GM13976 (cell line): Measurements from ENCODE around the gene CDC37L1.

Experiments
- DNase-seq: peaks from one replicate; pipeline ENCODE4 v3.0.0; 2012; ENCODE audit warnings: low spot score
- CTCF ChIP-seq: IDR thresholded peaks from 2 replicates; pipeline ENCODE4 v1.5.1; 2012; ENCODE audit warnings: borderline replicate concordance, mild to moderate bottlenecking; ENCODE audit not compliant: insufficient read depth; ENCODE audit errors: extremely low read depth, missing control alignments, control extremely low read depth
- in situ Hi-C: fragments of 300-500 bp; cut with MboI; formaldehyde crosslinking; loops from one replicate; pipeline ENCODE4 v1.12.0; 2022; ENCODE audit warnings: low sequenced_read_pairs, mixed read lengths, inconsistent platforms; ENCODE audit not compliant: unreplicated experiment

CDC37L1 gene

GRCh38 chr9:4662108-4662988 lies 17.0 kb upstream of the CDC37L1 start, which contains the start of gene PLPP6:
Gene PLPP6 (plus strand): TSS chr9:4662294. CDS start chr9:4662376, 82 bp downstream.
- DNase-seq = peak; percentile 85
- peak; percentile 63 for TF ChIP-seq CTCF
- in situ Hi-C loops = no loop called here

- TF ChIP-seq CTCF = no peak
- in situ Hi-C loops = no loop called here
- DNase-seq = no peak
These were observed 16.2 kb upstream of the CDC37L1 start for GRCh38 chr9:4662989-4663792.

GRCh38 chr9:4663956-4664355 lies 15.4 kb upstream of the CDC37L1 start:
- DNase-seq = no peak
- no peak for TF ChIP-seq CTCF
- in situ Hi-C loops = no loop called here

GRCh38 chr9:4665357-4665756 lies 14.0 kb upstream of the CDC37L1 start:
- DNase-seq = no peak
- TF ChIP-seq CTCF = no peak
- in situ Hi-C loops = no loop called here

GRCh38 chr9:4666042-4666699 lies 13.2 kb upstream of the CDC37L1 start, which contains the start of gene SPATA6L:
Gene SPATA6L (minus strand): TSS chr9:4666480. CDS start chr9:4666250, 230 bp downstream.
- peak; percentile 62 for DNase-seq
- no peak for TF ChIP-seq CTCF
- in situ Hi-C loops = no loop called here

GRCh38 chr9:4667681-4668080 lies 11.7 kb upstream of the CDC37L1 start:
- in situ Hi-C loops = no loop called here
- DNase-seq = no peak
- TF ChIP-seq CTCF = no peak
